ENCODE data around the gene DAB2.
A peak's percentile ranks its signal among the peaks of the same experiment; 100 is the strongest.

Gene DAB2

DNA sequence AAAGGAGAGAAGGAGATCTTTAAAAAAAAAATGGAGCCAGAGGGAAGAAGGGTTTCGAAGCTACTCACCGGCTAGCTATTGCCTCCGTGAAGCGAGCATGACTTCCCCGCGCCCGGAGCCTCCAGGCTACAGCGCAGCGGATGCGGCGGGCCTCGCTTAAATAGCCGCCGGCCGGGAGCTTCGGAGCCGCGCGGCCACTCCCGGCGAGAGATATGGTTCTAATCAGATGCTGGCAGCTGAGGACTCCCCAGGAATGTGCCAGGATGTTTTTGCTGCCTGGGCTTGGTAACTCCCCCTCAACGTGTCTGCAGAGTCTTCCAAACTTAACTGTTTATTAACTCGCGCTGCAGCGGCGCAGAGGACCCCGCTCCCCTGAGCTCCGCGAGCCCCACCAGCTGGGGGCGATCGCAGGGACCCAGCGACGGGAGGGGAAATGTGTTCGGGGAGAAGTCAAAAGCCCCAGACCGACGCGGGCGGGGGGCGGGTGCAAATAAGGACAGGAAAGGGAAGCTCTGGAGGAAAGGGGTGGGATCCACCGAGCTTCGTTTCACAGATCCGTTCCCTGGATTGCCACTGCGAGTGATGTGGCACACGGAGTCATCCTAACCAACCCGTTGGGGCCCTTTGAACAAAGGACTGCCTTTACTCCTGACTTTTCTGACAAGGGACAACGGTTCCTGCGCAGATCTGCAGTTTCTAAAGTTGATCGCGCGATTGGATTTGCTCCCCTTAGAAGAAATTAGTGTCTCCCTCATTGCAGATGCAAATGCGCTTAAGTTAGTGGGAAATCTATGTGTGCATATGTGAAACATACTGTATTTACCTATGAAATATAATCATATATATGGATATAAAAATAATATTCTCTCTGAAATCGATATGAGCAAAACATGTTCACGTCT, at the start of gene DAB2 (continued):
- TF ChIP-seq, protein P1, sequence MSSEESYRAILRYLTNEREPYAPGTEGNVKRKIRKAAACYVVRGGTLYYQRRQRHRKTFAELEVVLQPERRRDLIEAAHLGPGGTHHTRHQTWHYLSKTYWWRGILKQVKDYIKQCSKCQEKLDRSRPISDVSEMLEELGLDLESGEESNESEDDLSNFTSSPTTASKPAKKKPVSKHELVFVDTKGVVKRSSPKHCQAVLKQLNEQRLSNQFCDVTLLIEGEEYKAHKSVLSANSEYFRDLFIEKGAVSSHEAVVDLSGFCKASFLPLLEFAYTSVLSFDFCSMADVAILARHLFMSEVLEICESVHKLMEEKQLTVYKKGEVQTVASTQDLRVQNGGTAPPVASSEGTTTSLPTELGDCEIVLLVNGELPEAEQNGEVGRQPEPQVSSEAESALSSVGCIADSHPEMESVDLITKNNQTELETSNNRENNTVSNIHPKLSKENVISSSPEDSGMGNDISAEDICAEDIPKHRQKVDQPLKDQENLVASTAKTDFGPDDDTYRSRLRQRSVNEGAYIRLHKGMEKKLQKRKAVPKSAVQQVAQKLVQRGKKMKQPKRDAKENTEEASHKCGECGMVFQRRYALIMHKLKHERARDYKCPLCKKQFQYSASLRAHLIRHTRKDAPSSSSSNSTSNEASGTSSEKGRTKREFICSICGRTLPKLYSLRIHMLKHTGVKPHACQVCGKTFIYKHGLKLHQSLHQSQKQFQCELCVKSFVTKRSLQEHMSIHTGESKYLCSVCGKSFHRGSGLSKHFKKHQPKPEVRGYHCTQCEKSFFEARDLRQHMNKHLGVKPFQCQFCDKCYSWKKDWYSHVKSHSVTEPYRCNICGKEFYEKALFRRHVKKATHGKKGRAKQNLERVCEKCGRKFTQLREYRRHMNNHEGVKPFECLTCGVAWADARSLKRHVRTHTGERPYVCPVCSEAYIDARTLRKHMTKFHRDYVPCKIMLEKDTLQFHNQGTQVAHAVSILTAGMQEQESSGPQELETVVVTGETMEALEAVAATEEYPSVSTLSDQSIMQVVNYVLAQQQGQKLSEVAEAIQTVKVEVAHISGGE (tag by site-specific recombination; conservative IDR thresholded peaks at IDR 0.05; ENCODE audit: low read depth) = 0 out of 2 replicates have a peak, but pooled peaks have one; percentile 27
- TF ChIP-seq, protein P2, sequence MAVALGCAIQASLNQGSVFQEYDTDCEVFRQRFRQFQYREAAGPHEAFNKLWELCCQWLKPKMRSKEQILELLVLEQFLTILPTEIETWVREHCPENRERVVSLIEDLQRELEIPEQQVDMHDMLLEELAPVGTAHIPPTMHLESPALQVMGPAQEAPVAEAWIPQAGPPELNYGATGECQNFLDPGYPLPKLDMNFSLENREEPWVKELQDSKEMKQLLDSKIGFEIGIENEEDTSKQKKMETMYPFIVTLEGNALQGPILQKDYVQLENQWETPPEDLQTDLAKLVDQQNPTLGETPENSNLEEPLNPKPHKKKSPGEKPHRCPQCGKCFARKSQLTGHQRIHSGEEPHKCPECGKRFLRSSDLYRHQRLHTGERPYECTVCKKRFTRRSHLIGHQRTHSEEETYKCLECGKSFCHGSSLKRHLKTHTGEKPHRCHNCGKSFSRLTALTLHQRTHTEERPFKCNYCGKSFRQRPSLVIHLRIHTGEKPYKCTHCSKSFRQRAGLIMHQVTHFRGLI (tag by site-specific recombination; IDR thresholded peaks at IDR 0.05) = peak; percentile 29; the same call in 1 of the 2 replicates
- TF ChIP-seq, protein P3, sequence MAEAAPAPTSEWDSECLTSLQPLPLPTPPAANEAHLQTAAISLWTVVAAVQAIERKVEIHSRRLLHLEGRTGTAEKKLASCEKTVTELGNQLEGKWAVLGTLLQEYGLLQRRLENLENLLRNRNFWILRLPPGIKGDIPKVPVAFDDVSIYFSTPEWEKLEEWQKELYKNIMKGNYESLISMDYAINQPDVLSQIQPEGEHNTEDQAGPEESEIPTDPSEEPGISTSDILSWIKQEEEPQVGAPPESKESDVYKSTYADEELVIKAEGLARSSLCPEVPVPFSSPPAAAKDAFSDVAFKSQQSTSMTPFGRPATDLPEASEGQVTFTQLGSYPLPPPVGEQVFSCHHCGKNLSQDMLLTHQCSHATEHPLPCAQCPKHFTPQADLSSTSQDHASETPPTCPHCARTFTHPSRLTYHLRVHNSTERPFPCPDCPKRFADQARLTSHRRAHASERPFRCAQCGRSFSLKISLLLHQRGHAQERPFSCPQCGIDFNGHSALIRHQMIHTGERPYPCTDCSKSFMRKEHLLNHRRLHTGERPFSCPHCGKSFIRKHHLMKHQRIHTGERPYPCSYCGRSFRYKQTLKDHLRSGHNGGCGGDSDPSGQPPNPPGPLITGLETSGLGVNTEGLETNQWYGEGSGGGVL (tag by site-specific recombination; IDR thresholded peaks at IDR 0.05) = peak; percentile 48
- TF ChIP-seq KLF1 (tag by site-specific recombination; IDR thresholded peaks at IDR 0.05) (peak; percentile 33; the same call in 1 of the 2 replicates), ZNF629 (tag by site-specific recombination; IDR thresholded peaks at IDR 0.05) (peak; percentile 32), KLF10 (tag by site-specific recombination; IDR thresholded peaks at IDR 0.05) (peak; percentile 70), ZNF558 (tag by site-specific recombination; IDR thresholded peaks at IDR 0.05) (no peak), ZNF394 (tag by site-specific recombination; IDR thresholded peaks at IDR 0.05; ENCODE audit: borderline replicate concordance) (peak; percentile 52; the same call in 1 of the 2 replicates), ZNF777 (tag by site-specific recombination; IDR thresholded peaks at IDR 0.05; ENCODE audit: borderline replicate concordance) (no peak), HOXC10 (CRISPR knock-in tag; IDR thresholded peaks at IDR 0.05) (peak; percentile 78; the same call in 1 of the 2 replicates), ZNF548 (tag by site-specific recombination; IDR thresholded peaks at IDR 0.05) (no peak), KLF9 (tag by site-specific recombination; IDR thresholded peaks at IDR 0.05; ENCODE audit: low read depth) (peak; percentile 46; the same call in 1 of the 2 replicates), ZSCAN30 (tag by site-specific recombination; IDR thresholded peaks at IDR 0.05) (peak; percentile 92), ZBTB20 (tag by site-specific recombination; IDR thresholded peaks at IDR 0.05) (peak; percentile 76), ZNF184 (tag by site-specific recombination; IDR thresholded peaks at IDR 0.05) (peak; percentile 51; the same call in 1 of the 2 replicates), ZNF600 (tag by site-specific recombination; IDR thresholded peaks at IDR 0.05) (peak; percentile 83)

DNA sequence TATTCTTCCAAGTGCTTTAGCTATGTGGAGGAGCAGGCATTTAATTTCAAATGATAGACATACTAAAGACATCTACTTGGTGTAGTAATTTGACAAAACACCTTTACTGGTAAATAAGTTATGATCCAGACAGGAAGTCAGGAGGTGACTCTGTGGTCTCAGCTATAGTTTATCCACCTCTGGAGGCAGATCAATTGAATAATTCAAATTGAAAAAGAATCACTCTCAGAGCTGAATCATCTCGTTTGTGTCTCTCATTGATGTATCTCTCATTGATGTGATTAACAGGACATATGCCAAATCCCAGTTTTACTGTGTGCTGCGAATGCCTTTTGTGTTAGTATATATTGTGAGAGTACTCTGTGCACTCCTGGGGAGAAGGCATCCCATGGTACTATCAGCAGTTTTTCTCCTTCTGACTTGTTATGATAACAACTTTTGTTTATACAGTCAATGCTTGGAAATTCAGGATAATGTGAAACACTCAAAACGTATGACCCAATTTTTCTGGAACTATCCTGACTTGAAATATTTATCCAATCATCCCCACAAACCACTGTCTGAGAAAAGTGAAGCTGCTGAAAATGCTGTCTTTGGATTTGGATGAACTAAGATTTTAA, 48.5 kb upstream of the DAB2 start:
- no peaks in the 10 kb centered on the region for H3K9me3 ChIP-seq (ENCODE audit: control insufficient read depth, insufficient read depth, low read depth, low read length)
- POLR2A ChIA-PET = no interaction called here
- no peak overlapping the region for H3K27ac ChIP-seq (ENCODE audit: extremely low read depth, low read depth, low read length)
- H3K4me3 ChIP-seq (ENCODE audit: low read depth, low read length) = no peak overlapping the region
- CTCF ChIA-PET = interaction anchor here (1.1 kb wide), 1 partner anchor 97 kb away, joined by 3 read pairs; no protein-coding TSS in a partner anchor
- no peak for TF ChIP-seq ZNF138 (tag by site-specific recombination; IDR thresholded peaks at IDR 0.05; ENCODE audit: borderline replicate concordance)
- TF ChIP-seq YY1 (tag by site-specific recombination; IDR thresholded peaks at IDR 0.05) = no peak
- TF ChIP-seq HOXD13 (CRISPR knock-in tag; IDR thresholded peaks at IDR 0.05; ENCODE audit: borderline replicate concordance) = no peak
- TF ChIP-seq ZBTB1 (tag by site-specific recombination; IDR thresholded peaks at IDR 0.05) = no peak
- TF ChIP-seq ZNF48 (tag by site-specific recombination; IDR thresholded peaks at IDR 0.05) = no peak
- TF ChIP-seq ZNF654 (tag by site-specific recombination; IDR thresholded peaks at IDR 0.05; ENCODE audit: low read depth) = no peak
- no peak for TF ChIP-seq OSR2 (tag by site-specific recombination; IDR thresholded peaks at IDR 0.05)
- TF ChIP-seq KLF7 (tag by site-specific recombination; IDR thresholded peaks at IDR 0.05; ENCODE audit: borderline replicate concordance) = no peak
- no peak for TF ChIP-seq ZNF404 (tag by site-specific recombination; IDR thresholded peaks at IDR 0.05)
- no peak for TF ChIP-seq ZNF157 (tag by site-specific recombination; IDR thresholded peaks at IDR 0.05)
- TF ChIP-seq ZNF555 (tag by site-specific recombination; conservative IDR thresholded peaks at IDR 0.05) = no peak
- no peak for TF ChIP-seq OVOL3 (tag by site-specific recombination; IDR thresholded peaks at IDR 0.05)
- no peak for TF ChIP-seq ZNF302 (tag by site-specific recombination; IDR thresholded peaks at IDR 0.05; ENCODE audit: low read depth)
- no peaks in the 10 kb centered on the region for H3K4me1 ChIP-seq (ENCODE audit: control insufficient read depth, insufficient read depth, low read length)
- no peaks in the 10 kb centered on the region for H3K36me3 ChIP-seq (ENCODE audit: control insufficient read depth in 2 of 2, insufficient read depth in 1 of 2, low read length in 2 of 2)

Measured in HEK293 (cell line).